HG03135 (cell line): ENCODE measurements around the gene RBM19.
"Not testable (repeated sequence)": the region's sequence is repeated elsewhere in the genome, so short reads cannot be mapped to it uniquely, and the experiment has no call there.

Experiments used
- ATAC-seq: cut with Tn5 transposase; IDR thresholded peaks from one replicate; pipeline ENCODE4 v1.9.1; 2021; ENCODE audit warnings: mild to moderate bottlenecking, moderate library complexity; ENCODE audit not compliant: unreplicated experiment

RBM19 gene

DNA sequence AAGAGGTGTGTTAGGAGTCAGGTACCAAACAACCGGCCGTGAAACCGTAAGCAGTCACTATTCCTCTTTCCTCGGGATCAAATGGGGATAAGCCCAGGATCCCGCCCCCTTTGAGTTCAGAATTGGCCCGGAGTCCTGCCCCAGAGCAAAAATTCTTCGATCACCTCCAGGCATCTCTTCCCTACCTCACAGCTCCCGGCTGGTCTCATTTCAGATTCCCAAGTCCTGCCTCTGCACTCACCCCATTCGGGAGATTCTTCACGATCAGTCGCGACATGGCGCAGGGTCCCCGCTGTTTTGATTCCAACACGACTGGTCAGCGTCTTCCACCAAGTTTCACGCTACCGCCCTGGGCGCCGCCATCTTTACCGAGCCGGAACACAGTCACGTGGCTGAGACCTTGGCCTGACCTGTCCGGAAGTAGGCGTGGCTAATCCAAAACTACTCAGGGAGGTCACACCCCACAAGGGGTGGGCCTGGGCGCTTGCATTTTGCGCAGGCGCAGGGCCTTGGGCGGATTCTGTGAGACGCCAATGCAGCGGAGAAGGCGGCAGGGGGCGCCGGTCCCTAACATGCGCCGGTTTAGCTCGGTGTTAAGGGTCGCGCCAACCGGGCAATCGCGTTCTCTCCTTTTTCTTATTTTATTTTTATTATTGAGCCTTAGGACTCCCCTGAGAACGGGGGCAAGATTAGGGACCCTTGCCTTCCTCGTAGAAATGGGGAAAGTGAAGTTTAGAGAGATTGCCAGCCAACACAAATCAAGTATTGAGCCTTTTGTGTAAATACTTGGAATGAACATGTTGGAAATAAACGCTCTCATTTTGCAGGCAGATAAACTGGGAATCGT is at the start of gene RBM19:
TSS of gene RBM19 (minus strand) at position 375 of the 847 bp plus-strand sequence. CDS start at position 277, 98 bp downstream.
- ATAC-seq = peak; percentile 98

GRCh38 chr12:114015851-114016250 is 49.7 kb upstream of the RBM19 start:
- no peak for ATAC-seq

- ATAC-seq = no peak
Observed at GRCh38 chr12:114013575-114014345, 47.6 kb upstream of the RBM19 start.

DNA sequence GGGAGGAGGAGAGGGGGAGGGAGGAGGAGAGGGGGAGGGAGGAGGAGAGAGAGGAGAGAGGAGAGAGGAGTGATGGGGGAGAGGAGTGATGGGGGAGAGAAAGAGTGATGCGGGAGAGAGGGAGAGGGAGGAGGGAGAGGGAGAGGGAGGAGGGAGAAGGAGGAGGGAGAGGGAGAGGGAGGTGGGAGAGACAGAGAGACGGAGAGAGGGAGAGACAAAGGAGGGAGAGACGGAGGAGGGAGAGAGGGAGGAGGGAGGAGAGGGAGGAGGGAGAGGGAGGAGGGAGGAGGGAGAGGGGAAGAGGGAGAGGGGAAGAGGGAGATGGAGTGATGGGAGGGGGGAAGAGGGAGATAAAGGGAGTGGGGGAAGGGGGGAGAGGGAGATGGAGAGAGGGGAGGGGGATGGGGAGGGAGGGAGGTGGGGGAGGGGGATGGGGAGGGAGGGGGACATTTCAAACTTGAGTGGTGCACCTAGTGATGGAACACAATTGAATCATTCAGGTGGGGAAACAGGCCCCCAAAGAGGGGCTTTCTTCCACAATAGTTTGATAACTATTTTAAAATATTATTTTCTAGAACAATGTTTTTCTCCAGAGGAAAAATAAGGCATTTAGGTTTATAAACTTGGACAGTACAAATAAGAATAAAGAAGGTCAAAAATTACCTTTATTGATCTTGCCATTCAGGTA is 46.8 kb upstream of the RBM19 start:
- no peak for ATAC-seq

- ATAC-seq = no peak
Observed at GRCh38 chr12:114011711-114012110, 45.6 kb upstream of the RBM19 start.

DNA sequence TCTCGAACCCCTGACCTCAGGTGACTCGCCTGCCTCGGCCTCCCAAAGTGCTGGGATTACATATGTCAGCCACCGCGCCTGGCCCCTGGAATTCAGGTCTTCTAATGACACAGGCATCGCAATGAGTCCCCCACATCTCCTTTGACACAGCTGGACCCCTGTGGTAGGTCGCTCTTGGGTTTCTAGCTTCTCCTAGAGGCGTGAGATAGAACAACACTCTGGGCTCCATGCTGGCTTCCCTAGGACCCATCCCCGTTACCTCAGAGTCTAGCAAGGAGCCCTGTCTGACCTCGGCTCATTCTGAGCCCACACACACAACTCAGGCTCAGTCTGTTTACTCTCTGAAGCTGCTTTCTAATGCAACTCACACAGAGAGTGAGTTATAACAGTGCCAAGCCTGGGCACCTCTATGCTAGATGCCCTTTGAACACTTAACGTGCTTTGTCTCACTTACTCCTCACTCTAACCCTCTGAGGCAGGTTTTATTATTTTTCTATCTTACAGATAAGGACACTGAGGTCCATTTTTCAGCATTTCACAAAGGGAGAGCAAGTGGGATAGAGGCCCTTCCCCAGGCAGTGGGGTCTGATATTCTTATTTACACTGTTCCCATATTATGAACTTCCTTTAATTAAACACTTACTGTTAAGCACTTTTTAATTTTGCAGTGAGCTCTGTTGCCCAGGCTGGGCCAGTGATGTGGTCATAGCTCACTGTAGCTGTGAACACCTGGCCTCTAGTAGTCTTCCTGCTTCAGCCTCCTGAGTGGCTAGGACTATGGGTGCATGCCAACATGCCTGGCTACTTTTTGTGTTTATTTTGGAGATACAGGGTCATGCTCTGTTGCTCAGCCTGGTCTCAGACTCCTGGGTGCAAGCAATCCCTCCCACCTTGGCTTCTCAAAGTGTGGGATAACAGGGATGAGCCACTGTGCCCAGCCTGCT is 40.6 kb upstream of the RBM19 start:
- ATAC-seq = no peak

DNA sequence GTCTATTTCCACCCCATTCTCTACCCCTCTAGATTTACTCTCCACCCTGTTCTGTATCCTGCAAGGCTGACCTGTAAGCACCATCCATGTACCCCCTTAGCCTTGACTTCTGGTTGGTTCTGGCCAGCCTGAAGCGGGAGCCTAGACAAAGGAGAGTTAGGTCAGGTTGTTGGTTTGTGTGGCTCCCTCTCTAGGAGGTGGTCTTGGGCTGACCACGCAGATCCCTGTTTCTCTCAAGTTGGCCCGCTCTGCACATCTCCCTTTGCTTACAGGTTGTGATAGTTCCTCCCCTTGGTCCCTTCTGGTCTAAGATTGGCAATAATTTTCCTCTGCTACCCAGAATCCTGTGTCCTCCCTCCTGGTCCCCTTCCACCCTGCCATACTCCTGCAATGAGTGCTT is 38.3 kb upstream of the RBM19 start:
- no peak for ATAC-seq

GRCh38 chr12:114003286-114003685 is 37.2 kb upstream of the RBM19 start:
- no peak for ATAC-seq

GRCh38 chr12:114001511-114002340 is 35.6 kb upstream of the RBM19 start:
- ATAC-seq = no peak

- ATAC-seq = no peak
Observed at GRCh38 chr12:114000861-114001260, 34.7 kb upstream of the RBM19 start.

DNA sequence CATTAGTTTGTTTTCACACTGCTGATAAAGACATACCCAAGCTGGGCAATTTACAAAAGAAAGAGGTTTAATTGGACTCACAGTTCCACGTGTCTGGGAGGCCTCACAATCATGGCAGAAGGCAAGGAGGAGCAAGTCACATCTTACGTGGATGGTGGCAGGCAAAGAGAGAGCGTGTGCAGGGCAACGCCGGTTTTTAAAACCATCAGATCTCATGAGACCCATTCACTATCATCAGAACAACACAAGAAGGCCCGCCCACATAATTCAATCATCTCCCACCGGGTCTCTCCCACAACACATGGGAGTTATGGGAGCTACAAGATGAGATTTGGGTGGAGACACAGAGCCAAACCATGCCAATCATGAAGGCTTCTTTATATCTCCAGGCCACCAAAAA is 34.1 kb upstream of the RBM19 start:
- not testable (repeated sequence) for ATAC-seq

GRCh38 chr12:113997365-113997764 is 31.2 kb upstream of the RBM19 start:
- no peak for ATAC-seq

- ATAC-seq = no peak
Observed at GRCh38 chr12:113996026-113996425, 29.9 kb upstream of the RBM19 start.

GRCh38 chr12:113994051-113994450 is 27.9 kb upstream of the RBM19 start:
- no peak for ATAC-seq

DNA sequence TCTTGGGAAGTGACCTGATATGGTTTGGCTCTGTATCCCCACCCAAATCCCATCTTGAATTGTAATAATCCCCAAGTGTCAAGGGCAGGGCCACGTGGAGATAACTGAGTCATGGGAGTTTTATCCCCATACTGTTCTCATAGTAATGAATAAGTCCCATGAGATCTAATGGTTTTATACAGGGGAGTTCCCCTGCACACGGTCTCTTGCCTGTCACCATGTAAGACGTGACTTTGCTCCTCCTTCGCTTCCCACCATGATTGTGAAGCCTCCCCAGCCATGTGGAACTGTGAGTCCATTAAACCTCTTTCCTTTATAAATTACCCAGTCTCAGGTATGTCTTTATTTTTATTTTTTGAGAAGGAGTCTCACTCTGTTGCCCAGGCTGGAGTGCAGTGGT is 26.6 kb upstream of the RBM19 start:
- not testable (repeated sequence) for ATAC-seq

DNA sequence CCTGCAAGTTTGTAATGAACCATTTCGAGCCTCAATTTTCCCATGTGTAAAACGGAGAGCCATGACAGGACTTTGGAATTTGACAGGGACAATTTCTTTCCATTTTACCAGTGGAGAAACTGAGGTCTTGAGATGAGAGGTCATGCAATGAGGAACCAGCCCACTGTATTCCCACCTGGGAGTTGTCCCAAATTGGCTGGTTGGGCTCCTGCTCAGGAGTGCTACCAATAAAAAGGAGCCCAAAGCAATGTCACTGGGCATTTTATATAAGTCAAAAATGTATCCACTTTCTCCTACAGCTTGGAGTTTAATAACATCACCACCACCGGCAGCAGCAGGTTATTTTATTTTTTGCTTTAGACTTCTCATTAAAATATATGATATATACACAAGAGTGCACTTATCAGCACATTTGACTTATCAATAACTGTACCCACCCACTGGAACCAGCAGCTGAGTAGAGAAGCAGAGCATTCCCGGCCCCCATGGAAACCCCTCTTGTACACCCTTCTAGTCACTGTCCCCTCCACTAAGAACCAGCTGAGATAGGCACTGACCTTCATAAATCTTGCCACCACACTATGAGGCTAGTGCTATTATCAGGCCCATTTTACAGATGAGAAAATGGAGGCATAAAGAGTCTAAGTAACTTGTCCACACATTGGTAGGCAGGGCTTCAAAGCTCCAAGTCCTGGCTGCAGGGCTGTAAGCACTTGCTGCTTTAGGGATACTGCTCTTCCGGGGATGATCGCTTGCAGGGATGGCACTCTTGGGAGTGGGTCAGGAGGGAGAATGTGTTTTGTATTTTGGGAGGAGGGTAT is 25.3 kb upstream of the RBM19 start:
- no peak for ATAC-seq

- no peak for ATAC-seq
Observed at GRCh38 chr12:113990250-113991223, 24.4 kb upstream of the RBM19 start.
